Measurements from ENCODE around the gene CTNND2. TPM values are rescaled to one million over a fixed set of nuclear protein-coding genes. Genes with fewer than 3 reads are reported as not detected.

Gene CTNND2
- total RNA-seq, 2 experiments from 2014 or later, result 0.20 TPM; not detected in 1

DNA sequence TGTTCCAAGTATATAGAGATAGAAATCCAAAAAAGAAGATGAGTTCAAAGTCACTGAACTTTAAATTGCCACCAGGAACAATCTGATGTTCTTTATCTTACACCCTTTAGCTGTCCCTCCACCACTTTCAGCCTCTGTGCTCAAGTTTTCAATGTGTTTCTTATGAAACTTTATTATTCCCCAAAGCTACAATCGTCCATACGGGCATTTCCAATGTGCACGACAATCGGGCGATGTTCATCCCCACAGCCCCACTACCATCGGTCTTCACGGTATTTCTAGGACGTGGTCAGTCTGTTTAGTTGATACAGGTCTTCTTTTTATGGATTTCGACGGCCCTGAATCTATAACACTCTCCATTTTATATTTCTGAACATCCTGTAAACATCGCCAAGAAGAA lies 904.5 kb downstream of the CTNND2 start:
- POLR2A ChIA-PET, result no interaction called here
- H3K36me3 ChIP-seq (ENCODE audit: insufficient read depth, low read length), result no peaks in the 10 kb centered on the region
- DNase-seq (no peak), ATAC-seq (ENCODE audit: poor library complexity) (no peak)
- no peaks in the 10 kb centered on the region for H3K36me3 Mint-ChIP-seq (ENCODE audit: low read depth)
- CTCF ChIA-PET, result no interaction called here
- TF ChIP-seq, protein P1, sequence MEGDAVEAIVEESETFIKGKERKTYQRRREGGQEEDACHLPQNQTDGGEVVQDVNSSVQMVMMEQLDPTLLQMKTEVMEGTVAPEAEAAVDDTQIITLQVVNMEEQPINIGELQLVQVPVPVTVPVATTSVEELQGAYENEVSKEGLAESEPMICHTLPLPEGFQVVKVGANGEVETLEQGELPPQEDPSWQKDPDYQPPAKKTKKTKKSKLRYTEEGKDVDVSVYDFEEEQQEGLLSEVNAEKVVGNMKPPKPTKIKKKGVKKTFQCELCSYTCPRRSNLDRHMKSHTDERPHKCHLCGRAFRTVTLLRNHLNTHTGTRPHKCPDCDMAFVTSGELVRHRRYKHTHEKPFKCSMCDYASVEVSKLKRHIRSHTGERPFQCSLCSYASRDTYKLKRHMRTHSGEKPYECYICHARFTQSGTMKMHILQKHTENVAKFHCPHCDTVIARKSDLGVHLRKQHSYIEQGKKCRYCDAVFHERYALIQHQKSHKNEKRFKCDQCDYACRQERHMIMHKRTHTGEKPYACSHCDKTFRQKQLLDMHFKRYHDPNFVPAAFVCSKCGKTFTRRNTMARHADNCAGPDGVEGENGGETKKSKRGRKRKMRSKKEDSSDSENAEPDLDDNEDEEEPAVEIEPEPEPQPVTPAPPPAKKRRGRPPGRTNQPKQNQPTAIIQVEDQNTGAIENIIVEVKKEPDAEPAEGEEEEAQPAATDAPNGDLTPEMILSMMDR (IDR thresholded peaks at IDR 0.05), result no peak
- H3K4me1 ChIP-seq (ENCODE audit: insufficient read depth, low read length), result no peaks in the 10 kb centered on the region
- no peaks in the 10 kb centered on the region for H3K9me3 Mint-ChIP-seq
- H3K4me3 Mint-ChIP-seq, result no peak overlapping the region
- peaks cover 12% of the 10 kb centered on the region for H3K27me3 Mint-ChIP-seq
- H3K27me3 ChIP-seq (ENCODE audit: control insufficient read depth in 1 of 2, insufficient read depth in 2 of 2, low read length in 2 of 2), result no peaks in the 10 kb centered on the region
- intact Hi-C loops (cut with DNase I, micrococcal nuclease), result no loop called here
- H3K4me3 ChIP-seq (ENCODE audit: low read length), result no peak overlapping the region
- no peak overlapping the region for H3K27ac Mint-ChIP-seq
- no peak overlapping the region for H3K27ac ChIP-seq (ENCODE audit: low read depth in 1 of 2, low read length in 2 of 2)
- H3K4me1 Mint-ChIP-seq (ENCODE audit: low read depth), result no peaks in the 10 kb centered on the region
- H3K9me3 ChIP-seq (ENCODE audit: control insufficient read depth in 1 of 2, insufficient read depth in 1 of 2, low read length in 2 of 2), result no peaks in the 10 kb centered on the region

DNA sequence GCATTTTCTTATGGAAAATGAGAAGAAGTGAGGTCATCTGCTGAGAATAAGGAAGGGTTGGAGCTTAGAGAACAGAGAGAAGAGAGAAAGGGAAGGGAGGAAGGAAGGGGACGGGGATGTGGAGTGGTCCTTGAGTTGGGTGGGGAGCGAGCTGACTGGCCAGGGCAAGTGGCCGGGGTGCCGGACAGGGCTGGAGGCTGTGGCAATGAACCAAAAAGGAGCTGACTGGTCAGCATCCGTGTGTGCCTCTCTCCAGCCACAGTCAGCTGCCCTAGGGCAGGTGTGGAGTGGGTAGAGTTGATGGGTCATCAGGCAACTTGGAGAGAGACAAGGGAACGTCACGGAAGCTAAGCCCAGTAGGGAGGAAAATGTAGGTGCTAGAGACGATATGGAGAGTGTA lies 908.4 kb downstream of the CTNND2 start:
- H3K27ac ChIP-seq (ENCODE audit: low read depth in 1 of 2, low read length in 2 of 2), result no peak overlapping the region
- ATAC-seq (ENCODE audit: poor library complexity) (no peak), DNase-seq (no peak)
- POLR2A ChIA-PET, result no interaction called here
- no peaks in the 10 kb centered on the region for H3K4me1 Mint-ChIP-seq (ENCODE audit: low read depth)
- H3K4me1 ChIP-seq (ENCODE audit: insufficient read depth, low read length), result no peaks in the 10 kb centered on the region
- H3K27ac Mint-ChIP-seq, result no peak overlapping the region
- CTCF ChIA-PET, result no interaction called here
- H3K9me3 ChIP-seq (ENCODE audit: control insufficient read depth in 1 of 2, insufficient read depth in 1 of 2, low read length in 2 of 2), result no peaks in the 10 kb centered on the region
- H3K36me3 Mint-ChIP-seq (ENCODE audit: low read depth), result no peaks in the 10 kb centered on the region
- H3K36me3 ChIP-seq (ENCODE audit: insufficient read depth, low read length), result no peaks in the 10 kb centered on the region
- no peaks in the 10 kb centered on the region for H3K27me3 ChIP-seq (ENCODE audit: control insufficient read depth in 1 of 2, insufficient read depth in 2 of 2, low read length in 2 of 2)
- peaks cover 25% of the 10 kb centered on the region for H3K27me3 Mint-ChIP-seq
- no peak overlapping the region for H3K4me3 ChIP-seq (ENCODE audit: low read length)
- intact Hi-C loops (cut with DNase I, micrococcal nuclease), result no loop called here
- TF ChIP-seq, protein P1 (IDR thresholded peaks at IDR 0.05), result no peak
- H3K4me3 Mint-ChIP-seq, result no peak overlapping the region
- no peaks in the 10 kb centered on the region for H3K9me3 Mint-ChIP-seq

DNA sequence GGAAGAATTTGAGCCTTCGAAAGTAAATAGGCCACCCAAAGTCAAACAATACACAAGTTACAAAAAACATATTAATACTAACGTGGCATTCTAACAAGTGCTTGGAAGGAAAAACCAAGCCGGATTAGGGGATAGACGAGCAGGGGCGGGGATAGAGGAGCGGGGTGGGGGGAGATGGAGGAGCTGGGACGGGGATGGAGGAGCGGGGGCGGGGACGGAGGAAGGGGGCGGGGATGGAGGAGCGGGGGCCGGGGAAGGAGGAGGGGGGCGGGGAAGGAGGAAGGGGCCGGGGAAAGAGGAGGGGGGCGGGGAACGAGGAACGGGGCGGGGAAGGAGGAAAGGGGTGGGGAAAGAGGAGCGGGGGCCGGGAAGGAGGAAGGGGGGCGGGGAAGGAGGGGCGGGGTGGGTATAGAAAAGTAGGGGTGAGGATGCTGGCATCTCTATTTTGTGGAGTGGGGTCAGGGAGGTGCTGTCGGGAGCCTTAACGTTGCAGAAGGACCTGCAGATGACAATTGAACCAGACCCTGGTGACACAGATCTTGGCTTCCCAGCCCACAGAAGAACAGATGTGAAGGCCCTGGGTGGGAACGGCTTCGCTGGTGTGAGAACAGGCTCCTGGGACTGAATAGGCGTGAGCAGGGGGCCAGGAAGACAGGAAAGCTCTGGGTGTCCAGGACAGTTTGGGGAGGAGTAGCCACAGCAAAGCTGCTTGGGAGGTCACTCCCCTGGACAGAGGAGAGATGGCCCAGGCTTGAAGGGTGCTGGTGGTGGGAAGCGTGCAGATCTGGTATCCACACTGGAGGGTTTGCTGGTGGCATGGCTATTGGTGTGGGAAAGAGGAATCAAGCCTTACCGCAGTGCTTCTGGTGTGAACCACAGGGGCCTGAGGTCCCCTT lies 909.9 kb downstream of the CTNND2 start:
- intact Hi-C loops (cut with DNase I, micrococcal nuclease), result no loop called here
- CTCF ChIA-PET, result no interaction called here
- H3K4me3 Mint-ChIP-seq, result no peak overlapping the region
- POLR2A ChIA-PET, result no interaction called here
- TF ChIP-seq, protein P1 (IDR thresholded peaks at IDR 0.05), result no peak
- Histone ChIP-seq H3K27ac (ENCODE audit: low read depth in 1 of 2, low read length in 2 of 2) (no peak overlapping the region), H3K9me3 (ENCODE audit: control insufficient read depth in 1 of 2, insufficient read depth in 1 of 2, low read length in 2 of 2) (no peaks in the 10 kb centered on the region), H3K4me1 (ENCODE audit: insufficient read depth, low read length) (no peaks in the 10 kb centered on the region), H3K27me3 (ENCODE audit: control insufficient read depth in 1 of 2, insufficient read depth in 2 of 2, low read length in 2 of 2) (no peaks in the 10 kb centered on the region), H3K36me3 (ENCODE audit: insufficient read depth, low read length) (no peaks in the 10 kb centered on the region), H3K4me3 (ENCODE audit: low read length) (no peak overlapping the region)
- H3K36me3 Mint-ChIP-seq (ENCODE audit: low read depth), result no peaks in the 10 kb centered on the region
- no peak overlapping the region for H3K27ac Mint-ChIP-seq
- H3K4me1 Mint-ChIP-seq (ENCODE audit: low read depth), result no peaks in the 10 kb centered on the region
- H3K27me3 Mint-ChIP-seq, result peaks cover 30% of the 10 kb centered on the region
- H3K9me3 Mint-ChIP-seq, result no peaks in the 10 kb centered on the region
- ATAC-seq (ENCODE audit: poor library complexity), result no peak
- DNase-seq, result no peak

All from CD4-positive, alpha-beta T cell (primary cell).